Lower lobe of right lung (tissue), 2 donors: ENCODE measurements around the gene PPP1R27. TPM values are rescaled to one million over a fixed set of nuclear protein-coding genes. Genes with fewer than 3 reads are reported as not detected.

Experiments
- ATAC-seq, 2 donors: fragments of 200-7000 bp; cut with Tn5 transposase; one replicate each; pipeline ENCODE4 v1.9.1; 2020 to 2022; ENCODE audit warnings: mild to moderate bottlenecking in 2 of 2, moderate library complexity in 2 of 2
- DNase-seq: peaks from one replicate; pipeline ENCODE4 v3.0.0-alpha.2; 2020
- H3K27ac ChIP-seq: fragments of 200-600 bp; one replicate; pipeline ENCODE4 v1.8.0; 2022
- H3K27me3 ChIP-seq: fragments of 200-600 bp; one replicate; pipeline ENCODE4 v1.8.0; 2022; ENCODE audit warnings: low read depth
- H3K36me3 ChIP-seq: fragments of 200-600 bp; one replicate; pipeline ENCODE4 v1.8.0; 2022; ENCODE audit warnings: mild to moderate bottlenecking
- H3K4me1 ChIP-seq: fragments of 200-600 bp; one replicate; pipeline ENCODE4 v1.8.0; 2022
- H3K4me3 ChIP-seq: fragments of 200-600 bp; one replicate; pipeline ENCODE4 v1.8.0; 2022; ENCODE audit warnings: mild to moderate bottlenecking
- H3K9me3 ChIP-seq: fragments of 200-600 bp; one replicate; pipeline ENCODE4 v1.8.0; 2022
- intact Hi-C: fragments of 100-400 bp; cut with DNase I; formaldehyde crosslinking; loops from one replicate; pipeline ENCODE4 v1.11.0; 2022
- total RNA-seq: library from RNA; stranded (reverse); fragmentation: NEBNext Ultra II Directional; extraction: Animal tissue kit (Norgen Biotek cat#: 25700); gene quantifications from one replicate; pipeline ENCODE4 v1.2.1, GENCODE V29; 2021
- TF ChIP-seq, protein P1 (sequence below): fragments of 200-600 bp; IDR thresholded peaks from one replicate; pipeline ENCODE4 v1.8.0; 2022; ENCODE audit warnings: antibody characterized with exemption, mild to moderate bottlenecking
- donor health status: DM: no; HTN: yes; CAD: no; lungs with severe emphysema.

PPP1R27 gene
- total RNA-seq, 1 donor from 2014 or later, result not detected

DNA sequence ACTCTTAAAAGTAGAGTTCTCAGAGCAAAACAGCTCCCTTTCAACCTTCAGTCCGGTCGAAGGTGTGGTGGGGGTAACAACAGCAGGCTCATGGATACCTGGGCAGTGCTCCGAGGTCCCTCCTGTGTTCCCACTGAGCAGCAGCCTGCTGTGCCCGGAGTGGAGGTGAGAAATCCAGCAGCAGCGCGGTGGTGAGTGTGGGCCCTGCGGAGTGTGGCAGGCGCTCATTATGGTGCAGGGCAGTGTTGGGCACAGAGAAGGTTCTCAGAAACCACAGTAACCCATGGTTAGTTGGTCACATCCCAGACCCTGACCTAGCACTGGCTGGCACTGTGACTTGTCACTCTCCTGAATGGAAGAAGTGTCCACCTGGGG is 30.5 kb upstream of the PPP1R27 start:
- ATAC-seq, result no peak
- Histone ChIP-seq H3K27me3 (no peaks in the 10 kb centered on the region), H3K36me3 (peaks cover 71% of the 10 kb centered on the region), H3K9me3 (no peaks in the 10 kb centered on the region), H3K27ac (no peak overlapping the region), H3K4me1 (peaks cover 76% of the 10 kb centered on the region), H3K4me3 (no peak overlapping the region)
- intact Hi-C loops, result no loop called here
- no peak for DNase-seq
- TF ChIP-seq, protein P1, sequence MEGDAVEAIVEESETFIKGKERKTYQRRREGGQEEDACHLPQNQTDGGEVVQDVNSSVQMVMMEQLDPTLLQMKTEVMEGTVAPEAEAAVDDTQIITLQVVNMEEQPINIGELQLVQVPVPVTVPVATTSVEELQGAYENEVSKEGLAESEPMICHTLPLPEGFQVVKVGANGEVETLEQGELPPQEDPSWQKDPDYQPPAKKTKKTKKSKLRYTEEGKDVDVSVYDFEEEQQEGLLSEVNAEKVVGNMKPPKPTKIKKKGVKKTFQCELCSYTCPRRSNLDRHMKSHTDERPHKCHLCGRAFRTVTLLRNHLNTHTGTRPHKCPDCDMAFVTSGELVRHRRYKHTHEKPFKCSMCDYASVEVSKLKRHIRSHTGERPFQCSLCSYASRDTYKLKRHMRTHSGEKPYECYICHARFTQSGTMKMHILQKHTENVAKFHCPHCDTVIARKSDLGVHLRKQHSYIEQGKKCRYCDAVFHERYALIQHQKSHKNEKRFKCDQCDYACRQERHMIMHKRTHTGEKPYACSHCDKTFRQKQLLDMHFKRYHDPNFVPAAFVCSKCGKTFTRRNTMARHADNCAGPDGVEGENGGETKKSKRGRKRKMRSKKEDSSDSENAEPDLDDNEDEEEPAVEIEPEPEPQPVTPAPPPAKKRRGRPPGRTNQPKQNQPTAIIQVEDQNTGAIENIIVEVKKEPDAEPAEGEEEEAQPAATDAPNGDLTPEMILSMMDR, result no peak

DNA sequence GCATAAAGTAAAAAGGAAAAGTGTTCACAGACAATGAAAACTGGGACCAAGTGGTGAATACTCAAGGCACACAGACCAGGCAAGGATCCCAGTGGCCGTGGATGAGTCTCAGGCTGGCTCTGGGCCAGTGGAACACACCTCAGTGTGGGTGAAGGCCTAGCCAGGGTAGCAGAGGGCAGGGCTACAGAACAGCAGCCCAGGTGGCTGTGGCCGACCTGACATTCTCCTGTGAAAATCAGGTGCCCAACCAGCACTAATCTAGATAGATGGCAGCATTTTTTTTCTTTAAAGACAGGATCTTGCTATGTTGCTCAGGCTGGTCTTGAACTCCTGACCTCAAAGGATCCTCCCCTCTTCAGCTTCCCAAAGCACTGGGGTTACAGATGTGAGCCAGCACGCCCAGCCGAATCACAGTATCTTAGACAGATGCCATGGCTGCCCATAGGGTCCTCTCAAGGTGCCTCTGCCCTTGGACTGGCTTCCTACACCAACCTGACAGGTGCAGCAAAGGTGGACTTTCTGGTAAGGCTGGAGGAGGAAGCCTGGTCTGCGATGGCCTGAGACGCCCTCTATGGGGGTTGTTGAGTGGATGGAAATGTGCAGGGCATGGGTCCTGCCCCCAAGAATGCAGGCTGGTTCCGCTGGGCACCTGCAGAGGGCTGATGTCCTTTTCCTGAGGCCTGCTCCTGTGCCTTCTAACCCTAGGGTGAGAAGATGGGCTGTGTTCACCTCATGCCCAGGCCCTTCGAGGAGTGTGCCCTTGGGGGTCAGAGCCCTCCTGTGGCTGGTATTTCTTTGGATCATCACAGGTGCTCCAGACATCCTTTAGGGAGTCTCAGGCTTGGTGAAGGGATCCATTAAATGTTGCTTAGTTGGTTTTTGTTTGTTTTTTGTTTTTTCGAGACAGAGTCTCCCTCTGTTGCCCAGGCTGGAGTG is 29.3 kb upstream of the PPP1R27 start:
- Histone ChIP-seq H3K9me3 (no peaks in the 10 kb centered on the region), H3K4me1 (peaks cover 69% of the 10 kb centered on the region), H3K27ac (no peak overlapping the region), H3K4me3 (no peak overlapping the region), H3K27me3 (no peaks in the 10 kb centered on the region), H3K36me3 (peaks cover 59% of the 10 kb centered on the region)
- DNase-seq, result no peak
- ATAC-seq, result no peak
- TF ChIP-seq, protein P1, result no peak
- intact Hi-C loops, result no loop called here

DNA sequence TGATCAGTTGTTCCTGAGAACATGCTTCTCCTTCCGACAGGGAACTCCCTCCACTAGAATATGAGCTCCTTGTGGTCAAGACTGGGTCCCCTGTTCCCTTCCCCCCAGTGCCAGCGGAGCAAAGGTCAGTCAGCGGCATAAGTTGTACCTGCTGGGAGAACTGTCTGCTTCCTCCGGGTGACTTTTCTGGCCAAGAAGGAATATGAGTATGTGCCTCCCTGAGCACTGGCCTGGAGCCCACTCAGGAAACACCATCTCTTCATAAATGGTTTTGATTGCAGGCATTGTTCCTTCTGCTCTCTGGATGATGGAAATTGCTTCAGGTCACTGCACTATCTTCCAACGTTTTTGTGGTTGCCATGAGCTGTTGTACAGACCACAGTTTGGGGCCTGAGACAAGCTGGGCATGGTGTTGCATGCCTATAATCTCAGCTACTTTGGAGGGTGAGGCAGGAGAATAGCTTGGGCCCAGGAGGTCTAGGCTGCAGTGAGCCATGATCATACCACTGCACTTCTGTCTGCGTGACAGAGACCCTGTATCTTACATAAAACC is 28.3 kb upstream of the PPP1R27 start:
- no peak for DNase-seq
- Histone ChIP-seq H3K9me3 (no peaks in the 10 kb centered on the region), H3K27me3 (no peaks in the 10 kb centered on the region), H3K4me1 (peaks cover 69% of the 10 kb centered on the region), H3K27ac (no peak overlapping the region), H3K4me3 (no peak overlapping the region), H3K36me3 (peaks cover 59% of the 10 kb centered on the region)
- intact Hi-C loops, result no loop called here
- TF ChIP-seq, protein P1, result no peak
- ATAC-seq, result no peak

DNA sequence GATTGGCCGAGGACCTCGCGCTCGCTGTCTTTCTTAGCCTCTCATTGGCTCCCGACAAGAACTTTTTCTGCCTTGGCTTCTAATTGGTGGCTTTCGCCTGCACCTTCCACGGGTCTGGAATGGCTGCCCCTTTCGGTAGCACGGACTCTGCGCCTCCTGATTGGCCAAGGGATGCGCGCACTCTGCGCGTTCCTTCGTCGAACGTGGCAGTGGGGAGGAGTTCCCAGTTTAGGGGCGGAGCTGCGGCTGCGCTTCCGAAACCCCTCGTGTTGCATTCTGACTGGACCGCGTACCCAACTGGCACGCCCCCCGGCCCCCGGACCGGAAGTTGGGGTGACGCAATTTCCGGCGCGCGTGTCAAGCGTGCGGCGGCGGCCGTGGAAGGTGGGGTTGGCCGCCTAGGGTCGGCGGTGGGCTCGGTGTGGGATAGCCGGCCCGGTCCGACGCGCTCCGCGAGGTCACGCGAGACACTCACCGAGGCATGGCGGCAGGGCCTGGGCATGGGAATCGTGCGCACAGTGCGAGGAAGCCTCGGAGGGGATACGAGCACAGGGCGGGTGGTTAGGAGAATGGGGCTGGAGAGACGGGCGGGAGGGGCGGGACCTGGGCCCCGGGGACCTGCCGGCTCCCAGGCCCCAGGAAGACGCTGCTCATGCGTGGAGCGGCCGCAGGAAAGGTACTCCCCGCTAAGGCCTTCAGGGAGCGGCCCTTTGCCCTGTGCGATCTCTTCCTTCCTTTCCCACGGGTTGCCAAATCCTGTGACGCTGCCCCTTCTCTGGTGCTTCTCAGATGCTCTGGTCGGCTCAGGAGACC is 26.1 kb upstream of the PPP1R27 start:
- no peaks in the 10 kb centered on the region for H3K27me3 ChIP-seq
- peak overlapping the region; percentile 79 for H3K4me3 ChIP-seq
- H3K9me3 ChIP-seq, result no peaks in the 10 kb centered on the region
- peaks cover 59% of the 10 kb centered on the region for H3K36me3 ChIP-seq
- peak; percentile 96 to 97 for ATAC-seq
- H3K4me1 ChIP-seq, result peaks cover 56% of the 10 kb centered on the region
- TF ChIP-seq, protein P1, result no peak
- intact Hi-C loops, result no loop called here
- H3K27ac ChIP-seq, result peak overlapping the region; percentile 97
- DNase-seq, result peak; percentile 99

DNA sequence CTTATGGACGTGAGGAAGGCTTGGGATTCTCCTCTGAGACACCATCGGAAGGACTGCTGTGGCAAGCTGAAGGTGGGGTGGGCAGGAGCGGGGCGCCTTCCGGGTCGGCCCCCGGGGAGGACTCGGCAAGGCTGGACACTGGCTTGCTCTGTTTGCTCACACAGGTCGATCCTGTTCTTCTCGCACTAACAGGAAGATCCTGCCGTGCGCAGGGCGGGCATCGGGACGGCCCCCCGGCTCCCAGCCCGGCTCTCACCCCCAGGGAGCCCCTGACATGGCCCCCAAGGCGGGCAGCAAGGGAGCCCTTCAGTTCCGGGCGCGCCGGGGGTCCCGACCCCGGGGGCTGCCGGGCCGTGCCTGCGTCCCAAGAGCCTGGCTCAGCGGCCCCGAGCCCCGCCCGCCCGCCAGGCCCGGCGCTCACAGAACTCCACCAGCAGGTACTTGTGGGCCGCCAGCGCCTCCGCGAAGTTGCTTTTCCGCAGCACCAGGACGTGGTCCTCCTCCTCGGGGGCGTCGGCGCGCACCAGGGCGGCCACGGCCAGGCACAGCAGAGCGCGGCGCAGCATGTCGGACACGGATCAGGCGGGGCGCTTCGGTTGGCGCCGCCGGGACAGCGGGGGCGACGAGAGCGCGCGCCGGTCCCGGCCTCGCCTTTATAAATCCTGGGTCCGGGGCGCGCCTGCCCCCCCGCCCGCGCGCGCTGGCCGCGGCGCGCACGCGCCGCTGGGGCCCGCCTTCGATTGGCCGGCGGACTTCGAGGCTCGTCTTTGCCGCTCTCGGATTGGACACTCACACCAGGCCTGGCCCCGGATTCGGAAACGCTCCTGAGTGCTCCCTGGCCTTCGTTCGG is 25.3 kb upstream of the PPP1R27 start, which contains the start of gene P4HB:
TSS of gene P4HB (minus strand) at position 630 of the 850 bp plus-strand sequence. CDS start at position 566, 64 bp downstream.
- Histone ChIP-seq H3K27me3 (no peaks in the 10 kb centered on the region), H3K4me1 (peaks cover 51% of the 10 kb centered on the region), H3K27ac (peak within 1 kb of the TSS; percentile 97), H3K36me3 (peaks cover 60% of the 10 kb centered on the region), H3K4me3 (peak within 1 kb of the TSS; percentile 98), H3K9me3 (no peaks in the 10 kb centered on the region)
- ATAC-seq (peak in 1 of 2 donors; percentile 0), DNase-seq (no peak)
- TF ChIP-seq, protein P1, result no peak
- intact Hi-C loops, result no loop called here
